ENCODE results near the gene GAB2. TPM values are rescaled to one million over a fixed set of nuclear protein-coding genes. Genes with fewer than 3 reads are reported as not detected.

Gene GAB2
- total RNA-seq, 1 donor from 2014 or later: 10.9 TPM

- Mint-ChIP-seq H3K36me3 (ENCODE audit: low read depth) (peaks cover 2% of the 10 kb centered on the region), H3K4me1 (ENCODE audit: low read depth) (peaks cover 12% of the 10 kb centered on the region), H3K9me3 (ENCODE audit: low read depth) (no peaks in the 10 kb centered on the region), H3K27ac (ENCODE audit: unreplicated experiment) (no peak overlapping the region), H3K4me3 (ENCODE audit: unreplicated experiment) (no peak overlapping the region), H3K27me3 (ENCODE audit: low read depth) (no peaks in the 10 kb centered on the region)
- DNase-seq (ENCODE audit: low spot score): no peak
- TF ChIP-seq CTCF (IDR thresholded peaks at IDR 0.05): no peak
Measured at GRCh38 chr11:78376858-78377257, 40.8 kb downstream of the GAB2 start.

DNA sequence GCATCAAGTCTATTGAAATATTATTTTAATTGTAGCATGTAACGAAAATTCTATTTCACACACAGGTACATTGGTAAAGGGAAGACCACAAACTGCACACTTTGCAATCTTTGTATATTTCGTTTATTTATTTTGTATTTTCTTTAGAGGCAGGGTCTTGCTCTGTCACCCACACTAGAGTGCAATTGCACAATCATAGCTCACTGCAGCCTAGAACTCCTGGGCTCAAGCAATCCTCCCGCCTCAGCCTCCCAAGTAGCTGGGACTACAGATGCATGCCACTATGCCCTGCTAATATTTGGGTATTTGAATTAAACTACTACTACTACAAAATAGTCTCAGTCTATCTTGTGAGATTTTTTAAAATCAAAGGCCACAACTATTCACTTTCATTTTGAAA, 42.7 kb downstream of the GAB2 start:
- Mint-ChIP-seq H3K36me3 (ENCODE audit: low read depth) (peaks cover 2% of the 10 kb centered on the region), H3K4me1 (ENCODE audit: low read depth) (peaks cover 19% of the 10 kb centered on the region), H3K9me3 (ENCODE audit: low read depth) (no peaks in the 10 kb centered on the region), H3K27ac (ENCODE audit: unreplicated experiment) (no peak overlapping the region), H3K27me3 (ENCODE audit: low read depth) (no peaks in the 10 kb centered on the region), H3K4me3 (ENCODE audit: unreplicated experiment) (no peak overlapping the region)
- DNase-seq (ENCODE audit: low spot score): no peak
- TF ChIP-seq CTCF (IDR thresholded peaks at IDR 0.05): no peak

DNA sequence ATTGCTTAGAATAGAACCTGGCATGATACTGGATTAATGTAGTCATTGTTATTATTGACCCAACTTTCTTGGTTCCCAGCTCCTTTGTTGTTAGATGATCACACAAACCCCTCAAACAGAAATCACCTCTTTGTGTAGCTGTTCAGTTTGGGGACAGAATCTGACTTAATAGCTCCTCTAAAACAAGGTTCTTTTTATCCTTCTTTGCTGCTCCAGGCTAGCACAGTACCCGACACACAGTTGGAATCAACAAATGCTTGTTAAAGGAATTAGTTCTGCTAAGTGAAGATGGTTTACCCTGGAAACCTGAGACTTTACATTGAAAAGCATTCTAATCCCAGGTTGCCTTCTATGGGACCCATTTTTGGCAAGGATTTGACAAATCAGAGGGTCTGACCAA, 43.9 kb downstream of the GAB2 start:
- Mint-ChIP-seq H3K36me3 (ENCODE audit: low read depth) (peaks cover 2% of the 10 kb centered on the region), H3K4me1 (ENCODE audit: low read depth) (peaks cover 19% of the 10 kb centered on the region), H3K27ac (ENCODE audit: unreplicated experiment) (no peak overlapping the region), H3K9me3 (ENCODE audit: low read depth) (no peaks in the 10 kb centered on the region), H3K4me3 (ENCODE audit: unreplicated experiment) (no peak overlapping the region), H3K27me3 (ENCODE audit: low read depth) (no peaks in the 10 kb centered on the region)
- no peak for TF ChIP-seq CTCF (IDR thresholded peaks at IDR 0.05)
- DNase-seq (ENCODE audit: low spot score): no peak

GRCh38 chr11:78372114-78372768, 45.4 kb downstream of the GAB2 start:
- no peak for DNase-seq (ENCODE audit: low spot score)
- H3K4me1 Mint-ChIP-seq (ENCODE audit: low read depth): peaks cover 22% of the 10 kb centered on the region
- no peaks in the 10 kb centered on the region for H3K9me3 Mint-ChIP-seq (ENCODE audit: low read depth)
- TF ChIP-seq CTCF (IDR thresholded peaks at IDR 0.05): no peak
- no peaks in the 10 kb centered on the region for H3K36me3 Mint-ChIP-seq (ENCODE audit: low read depth)
- H3K4me3 Mint-ChIP-seq (ENCODE audit: unreplicated experiment): no peak overlapping the region
- H3K27me3 Mint-ChIP-seq (ENCODE audit: low read depth): no peaks in the 10 kb centered on the region
- no peak overlapping the region for H3K27ac Mint-ChIP-seq (ENCODE audit: unreplicated experiment)

DNA sequence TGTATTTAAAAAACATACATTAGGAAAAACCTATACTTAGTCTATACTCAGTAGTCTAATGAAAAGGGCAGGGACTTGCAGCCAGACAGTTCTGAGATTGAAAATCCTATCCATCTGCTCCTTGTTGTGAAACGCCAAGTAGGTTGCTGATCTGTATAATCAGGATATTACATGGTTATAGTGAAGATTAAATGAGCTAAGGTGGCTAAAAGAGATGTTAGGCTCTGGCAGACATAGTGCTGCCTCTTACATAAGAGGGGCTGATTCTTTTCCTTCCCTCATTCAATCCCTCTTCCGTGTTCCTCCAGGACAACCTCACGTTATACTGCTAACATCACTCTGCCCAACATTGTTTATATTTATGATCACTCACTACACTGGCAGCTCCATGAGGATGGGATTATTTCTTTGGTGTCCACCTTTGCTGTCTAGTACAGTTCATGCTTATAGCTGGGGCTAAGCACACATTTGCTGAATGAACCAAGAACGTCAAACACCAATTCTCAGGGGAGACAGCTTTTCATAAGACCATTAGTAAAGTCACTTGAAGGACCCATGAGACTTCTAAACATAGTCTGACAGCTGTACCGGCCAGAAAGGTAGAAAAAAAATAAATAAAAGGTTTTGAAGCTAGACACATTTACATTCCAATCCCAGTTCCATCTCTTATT, 46.3 kb downstream of the GAB2 start:
- no peak overlapping the region for H3K4me3 Mint-ChIP-seq (ENCODE audit: unreplicated experiment)
- H3K27ac Mint-ChIP-seq (ENCODE audit: unreplicated experiment): no peak overlapping the region
- H3K4me1 Mint-ChIP-seq (ENCODE audit: low read depth): peaks cover 28% of the 10 kb centered on the region
- no peaks in the 10 kb centered on the region for H3K9me3 Mint-ChIP-seq (ENCODE audit: low read depth)
- TF ChIP-seq CTCF (IDR thresholded peaks at IDR 0.05): no peak
- no peaks in the 10 kb centered on the region for H3K36me3 Mint-ChIP-seq (ENCODE audit: low read depth)
- no peaks in the 10 kb centered on the region for H3K27me3 Mint-ChIP-seq (ENCODE audit: low read depth)
- DNase-seq (ENCODE audit: low spot score): no peak

All from chondrocyte (in vitro differentiated cells).